Activated effector memory CD4-positive, alpha-beta T cell treated with Interleukin-2 at 50 U/mL for 16 hours (primary cell): ENCODE results near the gene STRIP1.

Experiments used
- DNase-seq: peaks from one replicate; pipeline ENCODE4 v3.0.0-alpha.2; 2020

The STRIP1 gene

DNA sequence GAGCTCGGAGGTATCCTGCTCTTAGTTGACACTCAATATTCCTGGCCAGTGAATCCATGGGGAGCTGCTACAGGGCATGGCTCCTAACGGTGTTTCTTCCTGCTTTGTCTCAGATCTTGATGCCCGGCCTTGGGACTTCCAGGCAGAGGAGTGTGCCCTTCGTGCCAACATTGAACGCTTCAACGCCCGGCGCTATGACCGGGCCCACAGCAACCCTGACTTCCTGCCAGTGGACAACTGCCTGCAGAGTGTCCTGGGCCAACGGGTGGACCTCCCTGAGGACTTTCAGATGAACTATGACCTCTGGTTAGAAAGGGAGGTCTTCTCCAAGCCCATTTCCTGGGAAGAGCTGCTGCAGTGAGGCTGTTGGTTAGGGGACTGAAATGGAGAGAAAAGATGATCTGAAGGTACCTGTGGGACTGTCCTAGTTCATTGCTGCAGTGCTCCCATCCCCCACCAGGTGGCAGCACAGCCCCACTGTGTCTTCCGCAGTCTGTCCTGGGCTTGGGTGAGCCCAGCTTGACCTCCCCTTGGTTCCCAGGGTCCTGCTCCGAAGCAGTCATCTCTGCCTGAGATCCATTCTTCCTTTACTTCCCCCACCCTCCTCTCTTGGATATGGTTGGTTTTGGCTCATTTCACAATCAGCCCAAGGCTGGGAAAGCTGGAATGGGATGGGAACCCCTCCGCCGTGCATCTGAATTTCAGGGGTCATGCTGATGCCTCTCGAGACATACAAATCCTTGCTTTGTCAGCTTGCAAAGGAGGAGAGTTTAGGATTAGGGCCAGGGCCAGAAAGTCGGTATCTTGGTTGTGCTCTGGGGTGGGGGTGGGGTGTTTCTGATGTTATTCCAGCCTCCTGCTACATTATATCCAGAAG, 19.4 kb downstream of the STRIP1 start:
- peak; percentile 48 for DNase-seq

DNA sequence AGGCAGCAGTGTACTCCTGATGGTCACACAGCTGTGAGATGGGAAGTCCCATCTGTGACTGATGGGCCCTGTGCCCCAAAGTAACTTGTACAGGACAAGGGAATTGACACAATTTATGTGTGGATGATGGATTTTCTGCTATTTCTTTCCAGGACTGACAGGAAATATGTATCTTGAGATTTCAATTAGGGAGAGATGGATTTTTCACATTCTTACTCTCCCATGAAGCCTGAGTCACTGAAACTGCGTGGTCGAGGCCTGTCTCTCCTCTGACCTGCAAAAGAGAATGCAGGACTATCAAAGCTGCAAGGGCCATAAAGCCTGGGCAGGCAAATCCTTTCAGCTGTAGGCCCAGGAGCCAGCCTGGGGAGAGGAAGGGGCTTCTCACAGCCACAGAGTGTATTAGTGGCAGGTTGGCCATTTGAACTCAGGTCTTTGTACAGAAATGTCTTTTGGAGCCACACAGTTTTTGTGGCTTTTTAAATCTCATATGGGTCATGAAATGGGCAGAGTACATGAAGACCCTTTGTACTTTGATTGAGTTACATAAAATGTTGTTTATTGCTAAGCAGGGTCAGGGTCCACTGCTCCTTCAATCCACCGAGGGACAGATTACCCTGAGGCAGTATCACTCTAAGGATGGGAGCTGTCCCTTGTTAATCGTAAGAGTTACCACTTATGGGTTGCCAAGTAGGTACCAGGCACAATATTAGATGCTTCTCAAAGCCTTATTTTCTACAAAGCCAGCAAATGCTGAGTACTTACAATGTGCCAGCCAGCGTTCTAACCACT, 21.3 kb downstream of the STRIP1 start:
- no peak for DNase-seq

DNA sequence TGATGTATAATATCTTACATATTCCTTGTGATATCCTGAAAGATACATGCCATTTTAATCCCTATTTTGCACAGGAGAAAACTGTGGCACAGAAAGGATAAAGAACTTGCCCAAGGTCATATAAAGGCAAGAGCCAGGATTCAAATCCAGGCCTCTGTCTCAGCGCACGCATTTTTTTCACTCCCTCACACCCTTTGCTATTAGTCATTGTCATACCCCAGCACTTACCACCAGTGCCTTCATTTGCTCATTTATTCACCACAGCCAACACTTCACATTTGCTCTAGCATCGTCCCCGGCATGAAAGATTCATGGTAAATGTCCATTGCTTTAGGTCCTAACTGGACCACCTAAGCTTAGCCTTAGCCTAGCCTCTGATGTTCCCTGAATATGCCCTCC, 21.9 kb downstream of the STRIP1 start:
- no peak for DNase-seq

DNA sequence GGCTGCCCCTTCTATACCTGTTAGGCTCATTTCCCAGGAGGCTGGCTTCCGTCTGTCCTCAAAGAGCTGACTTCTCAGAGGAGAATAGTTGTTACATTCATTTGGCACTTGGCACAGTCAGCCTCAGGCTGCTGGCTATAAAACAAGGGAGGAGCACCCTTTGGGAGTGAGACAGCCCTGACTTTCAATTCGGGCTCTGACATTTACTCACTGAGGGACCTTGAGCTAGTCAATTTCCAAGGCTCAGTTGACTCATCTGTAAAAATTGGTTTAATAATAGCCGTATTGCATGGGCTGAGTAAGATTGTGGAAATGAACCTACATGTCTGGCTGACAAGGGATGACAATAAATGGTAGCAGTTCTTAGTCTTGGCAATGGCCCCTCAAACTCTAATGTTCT, 22.4 kb downstream of the STRIP1 start:
- no peak for DNase-seq

DNA sequence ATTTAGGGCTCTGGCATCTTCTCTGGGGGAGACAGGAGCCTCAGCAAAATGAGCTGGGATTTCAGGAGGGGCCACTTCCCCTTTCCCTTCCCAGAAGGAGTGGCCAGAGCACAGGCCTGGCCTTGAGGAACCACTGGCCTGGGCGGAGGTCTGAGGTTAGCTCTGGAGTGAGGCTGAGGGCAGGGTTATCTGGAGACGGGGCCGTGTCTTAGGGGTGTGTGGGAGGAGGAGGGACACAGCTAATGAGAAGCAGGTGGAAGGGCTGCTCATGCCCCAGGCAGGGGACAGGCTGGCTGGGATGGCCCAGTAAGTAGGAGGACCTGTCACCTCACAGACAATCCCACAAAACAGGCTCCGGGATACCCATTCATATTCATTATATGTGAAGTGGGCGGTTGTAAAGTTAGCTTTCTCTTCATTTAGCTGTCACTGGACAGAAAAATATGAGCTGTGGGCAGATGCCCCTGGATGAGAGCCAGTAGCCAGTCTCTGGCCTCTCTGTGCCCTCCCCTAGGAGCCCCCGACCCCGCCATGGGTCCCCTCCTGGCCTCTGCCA, 23.6 kb downstream of the STRIP1 start:
- DNase-seq = no peak

DNA sequence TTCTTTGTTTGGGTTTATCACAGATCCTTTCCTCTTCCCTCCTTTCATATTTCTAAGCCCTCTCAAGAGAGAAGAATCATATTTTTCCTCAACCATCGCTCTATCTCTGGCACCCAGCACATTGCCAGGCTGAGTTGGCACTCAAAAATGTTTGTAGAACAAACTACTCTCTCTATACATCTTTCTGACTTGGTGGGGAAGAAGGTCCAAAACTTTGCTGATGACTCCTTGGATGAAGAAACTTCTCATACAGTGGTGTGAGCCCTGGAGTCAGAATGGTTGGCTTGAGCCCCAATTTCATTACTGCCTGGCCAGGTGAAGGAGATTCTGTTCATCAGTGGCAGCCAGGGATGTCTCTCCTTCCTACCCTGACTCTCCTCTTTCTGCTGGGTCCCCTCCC, 24.2 kb downstream of the STRIP1 start:
- no peak for DNase-seq

DNA sequence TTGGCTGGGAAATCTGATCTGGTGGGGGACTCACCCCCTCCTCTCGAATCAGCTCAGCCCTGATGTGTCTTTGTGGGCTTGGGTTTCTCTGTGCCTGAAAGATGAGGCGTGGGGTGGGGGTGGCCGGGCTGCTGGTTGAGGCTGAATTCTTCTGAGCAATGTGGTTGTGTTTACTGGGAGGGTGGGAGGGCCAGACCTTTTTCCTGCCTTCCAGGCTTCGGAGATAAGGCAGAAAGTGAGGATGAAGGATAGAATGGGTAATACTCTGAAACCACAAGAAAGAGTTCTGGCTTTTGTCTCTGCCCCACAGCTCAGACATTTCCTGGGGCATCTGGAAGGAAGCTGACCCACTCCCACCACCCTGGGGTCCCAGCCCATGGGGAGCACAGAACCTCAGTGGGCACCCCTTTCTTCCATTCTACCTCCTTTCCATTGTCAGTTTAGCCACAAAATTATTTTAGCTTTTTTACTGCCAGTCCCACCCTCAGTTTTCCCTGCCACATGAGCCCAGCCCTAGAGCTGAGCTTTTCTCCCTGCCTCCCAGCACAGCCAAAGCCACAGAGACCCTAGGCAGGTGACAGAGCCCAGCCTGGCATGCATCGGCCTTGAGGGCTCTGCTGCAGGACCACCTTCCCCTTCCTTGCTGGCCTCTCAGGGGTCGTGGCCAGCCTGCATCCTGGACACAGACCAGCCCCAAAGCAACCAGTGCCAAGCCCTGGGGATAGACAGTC, 24.9 kb downstream of the STRIP1 start:
- DNase-seq = no peak

DNA sequence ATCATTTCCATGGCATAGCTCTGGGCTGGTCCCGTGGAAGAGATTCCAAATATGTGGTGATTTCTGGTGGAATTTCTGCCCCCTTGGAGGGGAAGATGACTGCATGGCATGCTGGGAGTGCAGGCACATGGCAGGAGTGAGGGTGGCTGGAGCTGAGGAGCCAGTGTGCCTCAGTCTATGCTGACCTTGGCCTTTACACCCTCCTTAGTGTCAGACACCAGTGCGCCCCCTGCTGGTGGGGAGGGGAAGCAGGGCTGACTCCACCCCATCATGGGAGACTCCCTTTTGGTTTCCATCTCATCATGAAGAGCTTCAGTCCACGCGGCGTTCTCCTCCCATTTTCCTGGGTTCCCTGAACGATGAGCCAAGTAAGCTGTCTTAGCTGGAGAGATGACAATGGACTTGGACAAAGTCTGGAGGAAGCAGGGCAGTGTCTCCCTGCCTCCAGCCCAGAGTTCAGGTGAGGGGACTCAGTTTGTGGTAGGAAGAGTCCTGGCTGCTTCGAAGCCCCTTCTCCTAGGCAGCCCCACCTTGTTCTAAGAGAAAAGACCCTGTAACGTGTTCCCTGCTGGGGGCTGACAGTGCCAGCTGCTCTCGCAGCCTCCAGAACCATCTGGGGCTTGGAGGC, 25.7 kb downstream of the STRIP1 start:
- peak; percentile 51 for DNase-seq

DNA sequence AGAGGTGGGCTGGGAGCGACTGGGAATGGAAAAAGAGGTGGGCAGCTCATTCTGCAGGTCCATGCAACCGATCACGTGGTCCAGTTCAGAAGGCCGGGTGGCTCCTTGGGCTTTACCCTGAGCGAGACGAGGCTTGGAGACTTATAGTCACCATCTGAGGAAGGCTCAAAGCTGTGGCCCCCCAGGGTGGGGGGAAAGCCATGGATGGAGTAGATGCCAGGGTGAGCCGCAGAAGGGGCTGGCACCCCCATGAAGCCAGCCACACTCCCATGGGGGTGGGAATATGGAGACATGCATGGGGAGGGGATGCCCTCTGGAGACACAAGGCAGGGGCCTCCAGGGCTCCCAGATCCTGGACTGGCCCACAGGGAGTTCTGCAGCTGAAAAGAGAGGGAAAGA, 26.2 kb downstream of the STRIP1 start:
- no peak for DNase-seq

DNA sequence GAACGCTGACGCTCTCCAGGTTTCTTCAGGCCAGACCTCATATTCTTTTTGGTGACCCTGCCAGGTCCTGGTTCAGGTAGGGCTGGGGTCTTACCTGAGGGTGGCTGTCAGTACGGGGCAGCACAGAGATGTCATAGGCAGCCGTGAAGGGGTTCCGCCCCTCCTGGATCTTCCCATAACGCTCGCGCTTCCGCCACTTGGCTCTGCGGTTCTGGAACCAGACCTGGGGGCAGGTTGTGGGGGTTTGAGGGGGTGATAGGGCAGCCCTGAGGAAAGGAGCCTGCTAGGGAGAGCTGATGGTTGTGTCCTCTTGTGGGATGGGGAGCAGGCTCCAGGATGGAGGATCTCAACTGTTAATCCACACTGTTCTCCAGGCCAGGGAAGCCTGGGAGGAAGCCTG, 26.9 kb downstream of the STRIP1 start:
- no peak for DNase-seq

DNA sequence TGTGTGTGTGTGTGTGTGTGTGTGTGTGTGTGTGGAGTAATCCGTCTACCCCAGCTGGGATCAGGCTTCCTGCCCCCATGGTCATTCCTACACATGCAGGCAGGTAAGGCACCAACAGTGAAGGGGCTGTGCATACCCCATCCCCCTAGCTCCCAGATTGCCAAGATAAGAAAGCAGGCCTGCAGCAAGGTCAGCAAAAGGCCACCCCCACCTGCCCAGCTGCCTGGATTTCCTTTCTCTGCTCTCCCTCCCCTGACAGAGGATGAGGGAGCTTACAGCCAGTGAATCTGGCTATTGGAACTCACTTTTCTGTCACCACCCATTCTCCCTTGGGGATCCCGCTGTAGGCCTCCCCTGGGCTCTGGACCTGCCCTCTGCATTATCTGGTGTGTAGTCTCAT, 28.2 kb downstream of the STRIP1 start:
- DNase-seq = no peak

DNA sequence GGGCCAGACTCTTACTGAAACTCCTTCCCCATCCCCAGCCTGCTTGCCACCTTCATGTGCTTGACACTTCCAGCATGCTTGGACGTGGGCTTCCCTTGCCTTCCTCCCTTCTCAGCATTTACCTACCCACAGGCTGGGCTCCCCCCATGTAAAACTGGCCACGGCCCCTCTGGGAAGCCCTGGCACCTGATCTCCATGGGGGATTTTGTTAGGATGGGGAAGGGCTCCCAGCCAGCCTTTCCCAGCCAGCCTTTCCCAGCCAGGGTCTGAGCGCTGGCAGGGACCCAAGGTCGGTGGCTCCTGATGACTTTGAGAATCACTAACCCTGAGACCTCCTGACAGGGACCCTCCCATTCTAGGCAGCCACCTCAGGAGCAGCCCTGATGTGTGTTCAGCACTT, 29.4 kb downstream of the STRIP1 start:
- DNase-seq = no peak

DNA sequence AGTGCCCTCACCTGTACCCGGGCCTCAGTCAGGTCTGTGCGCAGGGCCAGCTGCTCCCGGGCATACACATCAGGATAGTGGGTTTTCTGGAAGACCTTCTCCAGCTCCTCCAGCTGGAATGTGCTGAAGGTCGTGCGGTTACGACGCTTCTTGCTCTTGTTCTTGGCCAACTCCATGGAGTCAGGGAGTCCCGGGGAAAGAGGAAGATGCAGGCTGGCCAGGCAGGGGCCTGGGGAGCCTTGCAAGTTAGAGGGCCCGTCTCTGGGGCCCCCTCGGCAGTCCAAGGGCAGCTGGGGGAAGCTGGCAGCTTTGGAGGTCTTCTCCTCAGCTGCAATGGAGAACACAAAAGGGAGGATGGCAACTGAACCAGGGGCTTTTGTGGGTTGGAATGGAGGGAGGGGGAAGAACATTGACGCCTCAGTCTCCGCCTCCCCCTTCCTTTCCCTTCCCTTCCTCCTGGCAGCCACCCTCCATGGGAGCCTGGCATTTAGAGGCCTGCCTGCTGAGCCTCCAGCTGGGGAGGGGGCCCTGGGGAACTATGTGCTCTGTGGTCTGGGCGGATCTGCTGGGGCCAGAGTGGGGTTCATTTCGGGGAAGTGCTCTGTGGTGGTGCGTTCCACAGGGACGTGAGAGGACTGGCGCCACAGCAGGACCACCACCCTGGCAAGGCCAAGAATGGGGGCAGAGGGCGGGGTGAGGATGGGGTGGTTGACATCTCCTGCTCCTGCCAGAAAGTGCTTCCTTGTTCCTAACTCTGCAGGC, 30.3 kb downstream of the STRIP1 start:
- no peak for DNase-seq

DNA sequence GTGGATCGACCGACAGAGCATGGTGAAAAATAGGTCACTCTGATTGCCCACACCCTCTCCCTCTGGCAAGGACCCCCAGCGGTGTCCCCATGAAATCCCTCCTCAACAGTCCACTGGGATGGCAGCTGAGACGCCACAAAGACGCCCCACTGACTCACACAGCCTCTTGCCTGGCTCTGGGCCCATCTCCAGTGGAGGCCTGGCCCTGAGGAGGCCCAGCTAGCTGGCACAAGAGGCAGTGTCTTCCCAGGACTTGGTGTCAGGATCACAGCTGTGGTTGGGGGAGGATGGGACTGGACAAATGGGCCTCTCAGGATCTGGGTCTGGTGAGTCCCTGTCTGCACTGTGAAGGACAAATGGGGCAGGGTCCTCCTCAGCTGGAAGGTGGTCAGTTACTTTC, 31.4 kb downstream of the STRIP1 start:
- DNase-seq = no peak

DNA sequence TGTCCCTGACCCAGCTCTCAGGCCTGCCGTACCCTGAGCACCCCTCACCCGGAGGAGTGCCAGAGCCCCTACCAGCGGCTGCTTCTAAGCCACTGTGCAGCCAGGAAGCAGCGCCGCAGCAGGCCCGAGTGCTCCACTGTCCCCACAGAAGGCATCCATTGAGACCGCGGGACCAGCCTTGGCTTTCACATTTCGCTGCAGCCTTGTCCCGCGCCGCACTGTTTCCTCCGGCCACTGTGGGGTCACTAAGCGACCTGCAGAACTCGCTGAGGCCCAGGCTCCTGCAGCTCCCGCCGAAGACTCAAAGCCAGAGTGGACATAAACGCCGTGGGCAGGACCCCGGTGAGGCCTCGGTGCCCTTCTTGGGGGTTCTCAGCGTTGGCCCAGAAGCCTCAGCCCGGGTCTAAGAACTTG, 33.1 kb downstream of the STRIP1 start:
- DNase-seq = no peak

DNA sequence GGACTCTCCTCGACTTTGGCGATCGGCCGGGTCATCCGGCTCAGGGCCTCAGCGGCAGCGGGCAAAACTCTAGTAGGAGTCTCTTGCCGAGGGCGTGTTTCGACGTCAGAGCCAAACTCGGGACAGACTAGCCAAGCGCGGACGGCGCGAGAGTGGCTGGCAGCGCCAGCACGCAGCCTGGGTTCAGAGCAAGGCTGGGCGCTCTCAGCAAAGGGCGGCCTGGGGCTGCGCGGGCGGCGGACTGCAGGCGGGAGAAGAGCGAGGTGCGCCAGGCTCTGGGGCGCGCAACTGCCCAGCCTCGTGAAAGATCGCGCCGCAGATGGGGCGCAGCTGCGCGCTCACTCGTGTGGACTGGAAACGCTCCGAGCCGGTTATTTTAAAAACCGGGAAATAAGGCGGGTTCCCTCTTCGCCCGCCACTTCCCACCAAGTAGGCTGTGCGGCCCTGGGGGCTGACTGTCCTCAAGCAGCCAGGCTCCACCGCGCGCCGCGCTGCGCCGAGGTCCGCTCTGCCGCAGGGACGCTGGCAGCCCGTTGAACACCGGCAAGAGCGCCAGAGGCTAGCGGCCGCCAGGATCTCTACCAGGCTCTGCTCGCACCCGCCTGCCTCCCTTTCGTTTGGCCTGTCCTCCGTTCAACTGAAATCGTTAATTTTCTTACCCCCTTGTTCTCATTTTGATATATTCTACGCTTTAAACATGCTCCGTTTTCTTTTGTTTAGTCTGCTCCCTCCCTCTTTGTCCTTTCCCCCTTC, 33.6 kb downstream of the STRIP1 start:
- no peak for DNase-seq

DNA sequence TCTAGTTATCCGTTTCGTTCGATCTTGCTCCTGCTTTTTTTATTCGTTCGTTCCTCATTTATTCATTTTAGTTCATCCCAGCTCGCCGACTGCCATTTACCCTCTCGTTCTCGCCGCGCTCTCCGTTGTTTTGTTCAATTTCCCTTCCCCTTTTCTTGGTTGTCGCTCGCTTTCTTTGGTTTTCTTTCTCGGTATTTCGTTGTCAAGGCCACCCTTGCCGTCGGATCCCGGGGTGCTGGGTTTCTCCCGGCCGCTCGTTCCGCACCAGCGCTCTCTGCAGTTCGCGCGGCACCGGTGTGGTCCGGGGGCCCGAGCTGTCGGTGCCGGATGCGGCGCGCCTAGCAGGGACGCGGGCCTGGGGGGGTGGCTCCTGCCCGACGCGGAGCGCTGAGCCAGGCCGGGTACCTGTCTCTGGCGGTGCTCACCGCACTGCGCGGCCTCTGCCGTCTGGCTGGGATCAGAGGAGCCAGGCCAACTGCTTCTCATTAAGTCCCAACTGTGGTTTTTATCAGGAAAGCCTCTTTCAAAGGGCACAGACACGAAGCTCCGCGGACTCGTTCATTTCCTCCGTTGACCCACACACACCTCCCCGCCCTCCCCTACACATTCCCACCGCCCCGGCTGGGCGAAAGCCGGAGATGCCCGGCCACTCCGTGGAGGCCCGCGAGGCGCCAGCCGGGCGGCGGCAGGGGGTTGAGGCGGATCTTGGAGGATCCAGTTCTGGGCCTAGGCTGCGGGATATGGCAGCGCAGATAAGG, 34.4 kb downstream of the STRIP1 start:
- DNase-seq = no peak

DNA sequence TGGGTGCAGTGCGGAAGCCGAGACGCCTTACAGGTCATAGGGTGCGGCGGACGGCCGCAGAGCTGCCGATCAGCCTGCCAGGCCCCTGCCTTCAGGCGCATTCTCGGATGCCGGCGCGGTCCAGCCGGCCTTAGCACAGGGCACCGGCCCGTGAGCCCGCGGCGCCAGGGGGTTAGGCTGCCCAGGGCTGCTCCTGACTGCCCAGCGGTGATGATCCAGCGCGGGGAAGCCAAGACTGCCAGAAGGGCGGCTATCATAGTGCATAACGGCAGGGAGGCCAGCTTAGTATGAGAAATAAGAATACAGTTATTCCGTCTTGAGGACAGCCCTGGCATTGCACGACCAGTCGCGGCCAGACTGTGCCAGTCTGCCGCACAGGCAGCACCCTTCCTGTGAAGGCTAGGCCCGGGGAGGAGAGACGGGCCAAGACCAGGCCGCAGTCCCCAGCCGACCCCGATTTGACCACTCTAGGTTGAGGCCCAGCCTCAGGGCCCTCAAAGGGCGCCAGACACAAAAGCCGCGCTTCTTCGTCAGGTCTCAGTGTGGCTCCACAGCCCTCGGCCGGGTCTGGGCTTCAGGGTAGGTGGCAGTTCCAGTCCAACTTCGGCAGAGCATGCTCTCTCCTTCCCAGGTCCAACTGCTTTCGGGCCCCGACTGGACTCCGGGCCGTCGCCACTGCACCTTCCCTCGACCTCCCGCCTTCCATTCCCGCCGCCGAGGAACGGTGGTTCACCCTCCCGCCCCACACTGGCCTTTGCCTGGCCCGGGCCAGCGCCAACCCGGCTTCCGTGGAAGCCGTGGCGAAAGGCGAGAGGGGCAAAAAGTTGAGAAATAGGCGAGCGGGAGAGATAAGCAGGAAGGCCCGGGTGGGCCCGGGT, 35.2 kb downstream of the STRIP1 start:
- DNase-seq = no peak

DNA sequence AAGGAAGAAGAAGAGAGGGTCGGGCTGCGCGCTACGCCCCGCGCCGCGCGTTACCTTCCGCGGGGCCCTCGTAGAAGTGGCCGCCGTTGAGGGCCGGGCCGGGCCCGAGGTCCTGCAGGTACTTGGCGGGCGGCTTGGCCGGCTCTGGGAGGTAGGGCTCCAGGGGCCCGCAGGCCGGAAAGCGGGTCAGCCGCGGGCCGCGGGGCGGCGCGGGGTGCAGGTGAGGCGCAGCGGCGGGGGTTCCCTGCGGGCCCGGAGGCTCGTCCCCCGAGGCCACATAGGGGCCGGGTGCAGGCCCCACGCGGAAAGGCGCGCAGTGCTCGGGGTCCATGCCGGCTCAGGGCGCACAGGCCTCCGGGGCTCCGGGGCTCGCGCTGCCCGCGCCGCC, 35.9 kb downstream of the STRIP1 start:
- DNase-seq = no peak
